ENCODE results near the gene ZNF511. TPM values are rescaled to one million over a fixed set of nuclear protein-coding genes. Genes with fewer than 3 reads are reported as not detected.

Gene ZNF511
- total and polyA plus RNA-seq, 9 of the 15 experiments (the other 6 are each of a cell fraction or from before 2014, with no cell fraction given): 0.61 to 69.3 (median 40.1) TPM

GRCh38 chr10:133278577-133279265 lies 30.0 kb upstream of the ZNF511 start (continued):
- TF ChIP-seq DMBX1 (CRISPR knock-in tag; IDR thresholded peaks at IDR 0.05; ENCODE audit: borderline replicate concordance) (no peak), ZFP91 (CRISPR knock-in tag; IDR thresholded peaks at IDR 0.05) (no peak), NFIC (IDR thresholded peaks at IDR 0.05) (no peak), TEAD4 (IDR thresholded peaks at IDR 0.05; ENCODE audit: low read length) (peak; percentile 65), TEAD4 (CRISPR knock-in tag; IDR thresholded peaks at IDR 0.05; ENCODE audit: borderline replicate concordance) (no peak), PHTF2 (CRISPR knock-in tag; IDR thresholded peaks at IDR 0.05) (no peak), KDM2B (CRISPR knock-in tag; IDR thresholded peaks at IDR 0.05) (no peak), PPARD (CRISPR knock-in tag; IDR thresholded peaks at IDR 0.05) (no peak), YY1 (IDR thresholded peaks at IDR 0.05; ENCODE audit: borderline replicate concordance in 1 of 3, control insufficient read depth in 1 of 3, extremely low read depth in 1 of 3, insufficient read depth in 3 of 3, insufficient read length in 1 of 3, insufficient replicate concordance in 2 of 3, low read depth in 1 of 3, low read length in 2 of 3) (peak in 2 of 3 experiments; percentile 31 to 39), ZNF217 (CRISPR knock-in tag; IDR thresholded peaks at IDR 0.05) (no peak), ZNF695 (CRISPR knock-in tag; IDR thresholded peaks at IDR 0.05) (no peak), MYC (IDR thresholded peaks at IDR 0.05; ENCODE audit: low read depth, low read length) (no peak; the same call in 1 of the 2 replicates), MYC (CRISPR knock-in tag; IDR thresholded peaks at IDR 0.05; ENCODE audit: borderline replicate concordance, low read depth) (no peak), SP1 (CRISPR knock-in tag; IDR thresholded peaks at IDR 0.05) (peak; percentile 8; the same call in 1 of the 2 replicates), PURB (CRISPR knock-in tag; IDR thresholded peaks at IDR 0.05; ENCODE audit: low read depth) (no peak), ZNF583 (CRISPR knock-in tag; IDR thresholded peaks at IDR 0.05) (no peak), ZFPM2 (CRISPR knock-in tag; IDR thresholded peaks at IDR 0.05) (no peak), POLR3G (IDR thresholded peaks at IDR 0.05; ENCODE audit: extremely low read depth, insufficient read length, insufficient replicate concordance) (no peak), ELF2 (CRISPR knock-in tag; IDR thresholded peaks at IDR 0.05) (no peak), ZFP30 (CRISPR knock-in tag; IDR thresholded peaks at IDR 0.05; ENCODE audit: borderline replicate concordance) (no peak), SMARCC2 (IDR thresholded peaks at IDR 0.05; ENCODE audit: low read depth) (no peak), RFX1 (IDR thresholded peaks at IDR 0.05) (no peak), ZNF717 (CRISPR knock-in tag; IDR thresholded peaks at IDR 0.05) (no peak), GATAD2A (IDR thresholded peaks at IDR 0.05) (no peak; the same call in 1 of the 2 replicates), GTF2F1 (IDR thresholded peaks at IDR 0.05; ENCODE audit: low read depth, low read length) (no peak), HDAC6 (IDR thresholded peaks at IDR 0.05; ENCODE audit: low read depth, low read length) (no peak), FOXO4 (CRISPR knock-in tag; IDR thresholded peaks at IDR 0.05) (no peak), KAT2B (IDR thresholded peaks at IDR 0.05; ENCODE audit: low read depth, low read length) (no peak), POLR2AphosphoS5 (IDR thresholded peaks at IDR 0.05; ENCODE audit: control insufficient read depth, insufficient read depth, low read depth, low read length) (peak; percentile 48; the same call in 1 of the 2 replicates)

Data from K562 (cell line).